Activated naive CD4-positive, alpha-beta T cell treated with anti-CD3 and anti-CD28 coated beads, Interleukin-2, amount 50 U/mL, for 16 hours (primary cell): ENCODE measurements around the gene UBE2S.
"Not testable (repeated sequence)": the region's sequence is repeated elsewhere in the genome, so short reads cannot be mapped to it uniquely, and the experiment has no call there.

Experiments used
- DNase-seq: peaks from one replicate; pipeline ENCODE4 v3.0.0-alpha.2; 2020

Gene UBE2S

GRCh38 chr19:55402509-55402908 lies 5.1 kb downstream of the UBE2S start:
- DNase-seq = no peak

- not testable (repeated sequence) for DNase-seq
Observed at GRCh38 chr19:55401390-55401789, 6.2 kb downstream of the UBE2S start.

- no peak for DNase-seq
Observed at GRCh38 chr19:55400281-55401087, 7.1 kb downstream of the UBE2S start.

GRCh38 chr19:55398200-55398925 lies 9.2 kb downstream of the UBE2S start:
- no peak for DNase-seq

GRCh38 chr19:55392820-55393761 lies 14.5 kb downstream of the UBE2S start:
- no peak for DNase-seq

- no peak for DNase-seq
Observed at GRCh38 chr19:55391702-55392615, 15.6 kb downstream of the UBE2S start.

GRCh38 chr19:55391191-55391670 lies 16.4 kb downstream of the UBE2S start:
- DNase-seq = no peak

GRCh38 chr19:55390461-55390880 lies 17.1 kb downstream of the UBE2S start:
- no peak for DNase-seq

GRCh38 chr19:55389386-55390317 lies 17.9 kb downstream of the UBE2S start:
- DNase-seq = no peak

GRCh38 chr19:55387736-55388497 lies 19.7 kb downstream of the UBE2S start:
- no peak for DNase-seq

GRCh38 chr19:55386493-55386971 lies 21.1 kb downstream of the UBE2S start:
- no peak for DNase-seq

- DNase-seq = peak; percentile 98
Observed at GRCh38 chr19:55385724-55386492, 21.7 kb downstream of the UBE2S start, which contains the start of gene RPL28. Gene RPL28, plus strand, starts transcription at chr19:55385932. Its CDS starts 426 bp downstream, at chr19:55386358.

- DNase-seq = peak; percentile 97
Observed at GRCh38 chr19:55384920-55385723, 22.5 kb downstream of the UBE2S start.

- peak; percentile 46 for DNase-seq
Observed at GRCh38 chr19:55384131-55384919, 23.3 kb downstream of the UBE2S start, which contains the start of gene TMEM238. Gene TMEM238, minus strand, starts transcription at chr19:55384292. Its CDS starts 33 bp downstream, at chr19:55384259.

- peak; percentile 57 for DNase-seq
Observed at GRCh38 chr19:55383279-55384130, 24.1 kb downstream of the UBE2S start.
